HepG2 (cell line): ENCODE data around the gene CLEC20A. TPM values are rescaled to one million over a fixed set of nuclear protein-coding genes. Genes with fewer than 3 reads are reported as not detected.

Experiments
- SATB2 ChIP-seq: sonication (generic); formaldehyde crosslinking; IDR thresholded peaks from 2 replicates; pipeline ENCODE4 v1.5.0; 2020; ENCODE audit warnings: missing genetic modification reagents
- ZNF230 ChIP-seq: sonication (generic); formaldehyde crosslinking; IDR thresholded peaks from 2 replicates; pipeline ENCODE4 v1.4.0; 2020; ENCODE audit warnings: mild to moderate bottlenecking, missing genetic modification reagents
- polyA plus RNA-seq, 8 experiments: library from polyadenylated mRNA; depleted of rRNA in 3 of 8; stranded (reverse) in 7 of 8; unstranded in 1 of 8; fragments of >200 nt; fragmentation: Illumina TruSeq in 4 of 8; extraction: Trizol in 4 of 8; gene quantifications; 2 replicates each; pipeline versions ENCODE4 v1.2.1 to v1.2.3, GENCODE V29; 2011 to 2016; ENCODE audit warnings: low read depth in 4 of 8, missing spikeins in 1 of 8, mixed read lengths in 1 of 8; ENCODE audit not compliant: insufficient read depth in 1 of 8
- total RNA-seq, 5 experiments: library from RNA; depleted of rRNA; stranded (reverse); fragments of >200 nt; fragmentation: Illumina TruSeq; extraction: Trizol; gene quantifications; 2 replicates each; pipeline ENCODE4 v1.2.3, GENCODE V29; 2016; ENCODE audit warnings: low read depth in 1 of 5
- TF ChIP-seq, protein P1 (sequence below): sonication (generic); formaldehyde crosslinking; IDR thresholded peaks from 2 replicates; pipeline ENCODE4 v1.4.0; 2020; ENCODE audit warnings: mild to moderate bottlenecking, missing genetic modification reagents
- TF ChIP-seq, protein P2 (sequence below): sonication (generic); formaldehyde crosslinking; IDR thresholded peaks from 2 replicates; pipeline ENCODE4 v1.8.1; 2022; ENCODE audit warnings: low read depth, mild to moderate bottlenecking, missing genetic modification reagents

CLEC20A gene
- total and polyA plus RNA-seq, 2 of the 13 experiments (the other 11 are each of a cell fraction or from before 2014, with no cell fraction given) = not detected

DNA sequence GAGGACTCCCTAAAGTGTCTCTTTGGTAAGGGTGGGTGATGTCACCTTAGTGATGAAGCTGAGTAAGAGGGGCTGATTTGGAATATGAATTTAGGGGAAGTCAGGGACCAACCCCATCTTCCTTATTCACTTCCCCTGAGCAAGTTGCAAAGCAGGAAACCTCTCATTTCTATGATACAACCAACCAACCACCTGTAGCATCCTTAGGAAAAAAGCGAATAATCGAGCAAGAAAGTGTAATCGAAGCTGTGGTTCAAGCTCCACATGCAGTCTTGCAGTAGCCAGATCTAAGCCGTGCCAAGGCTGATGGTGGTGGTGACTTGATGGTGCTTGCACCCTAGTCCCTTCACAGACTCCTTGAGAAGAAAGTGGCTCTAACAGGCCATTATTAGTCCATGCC lies 19.3 kb upstream of the CLEC20A start (continued):
- TF ChIP-seq, protein P1, sequence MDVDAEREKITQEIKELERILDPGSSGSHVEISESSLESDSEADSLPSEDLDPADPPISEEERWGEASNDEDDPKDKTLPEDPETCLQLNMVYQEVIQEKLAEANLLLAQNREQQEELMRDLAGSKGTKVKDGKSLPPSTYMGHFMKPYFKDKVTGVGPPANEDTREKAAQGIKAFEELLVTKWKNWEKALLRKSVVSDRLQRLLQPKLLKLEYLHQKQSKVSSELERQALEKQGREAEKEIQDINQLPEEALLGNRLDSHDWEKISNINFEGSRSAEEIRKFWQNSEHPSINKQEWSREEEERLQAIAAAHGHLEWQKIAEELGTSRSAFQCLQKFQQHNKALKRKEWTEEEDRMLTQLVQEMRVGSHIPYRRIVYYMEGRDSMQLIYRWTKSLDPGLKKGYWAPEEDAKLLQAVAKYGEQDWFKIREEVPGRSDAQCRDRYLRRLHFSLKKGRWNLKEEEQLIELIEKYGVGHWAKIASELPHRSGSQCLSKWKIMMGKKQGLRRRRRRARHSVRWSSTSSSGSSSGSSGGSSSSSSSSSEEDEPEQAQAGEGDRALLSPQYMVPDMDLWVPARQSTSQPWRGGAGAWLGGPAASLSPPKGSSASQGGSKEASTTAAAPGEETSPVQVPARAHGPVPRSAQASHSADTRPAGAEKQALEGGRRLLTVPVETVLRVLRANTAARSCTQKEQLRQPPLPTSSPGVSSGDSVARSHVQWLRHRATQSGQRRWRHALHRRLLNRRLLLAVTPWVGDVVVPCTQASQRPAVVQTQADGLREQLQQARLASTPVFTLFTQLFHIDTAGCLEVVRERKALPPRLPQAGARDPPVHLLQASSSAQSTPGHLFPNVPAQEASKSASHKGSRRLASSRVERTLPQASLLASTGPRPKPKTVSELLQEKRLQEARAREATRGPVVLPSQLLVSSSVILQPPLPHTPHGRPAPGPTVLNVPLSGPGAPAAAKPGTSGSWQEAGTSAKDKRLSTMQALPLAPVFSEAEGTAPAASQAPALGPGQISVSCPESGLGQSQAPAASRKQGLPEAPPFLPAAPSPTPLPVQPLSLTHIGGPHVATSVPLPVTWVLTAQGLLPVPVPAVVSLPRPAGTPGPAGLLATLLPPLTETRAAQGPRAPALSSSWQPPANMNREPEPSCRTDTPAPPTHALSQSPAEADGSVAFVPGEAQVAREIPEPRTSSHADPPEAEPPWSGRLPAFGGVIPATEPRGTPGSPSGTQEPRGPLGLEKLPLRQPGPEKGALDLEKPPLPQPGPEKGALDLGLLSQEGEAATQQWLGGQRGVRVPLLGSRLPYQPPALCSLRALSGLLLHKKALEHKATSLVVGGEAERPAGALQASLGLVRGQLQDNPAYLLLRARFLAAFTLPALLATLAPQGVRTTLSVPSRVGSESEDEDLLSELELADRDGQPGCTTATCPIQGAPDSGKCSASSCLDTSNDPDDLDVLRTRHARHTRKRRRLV = no peak
- TF ChIP-seq SATB2 (no peak), ZNF230 (no peak)
- TF ChIP-seq, protein P2, sequence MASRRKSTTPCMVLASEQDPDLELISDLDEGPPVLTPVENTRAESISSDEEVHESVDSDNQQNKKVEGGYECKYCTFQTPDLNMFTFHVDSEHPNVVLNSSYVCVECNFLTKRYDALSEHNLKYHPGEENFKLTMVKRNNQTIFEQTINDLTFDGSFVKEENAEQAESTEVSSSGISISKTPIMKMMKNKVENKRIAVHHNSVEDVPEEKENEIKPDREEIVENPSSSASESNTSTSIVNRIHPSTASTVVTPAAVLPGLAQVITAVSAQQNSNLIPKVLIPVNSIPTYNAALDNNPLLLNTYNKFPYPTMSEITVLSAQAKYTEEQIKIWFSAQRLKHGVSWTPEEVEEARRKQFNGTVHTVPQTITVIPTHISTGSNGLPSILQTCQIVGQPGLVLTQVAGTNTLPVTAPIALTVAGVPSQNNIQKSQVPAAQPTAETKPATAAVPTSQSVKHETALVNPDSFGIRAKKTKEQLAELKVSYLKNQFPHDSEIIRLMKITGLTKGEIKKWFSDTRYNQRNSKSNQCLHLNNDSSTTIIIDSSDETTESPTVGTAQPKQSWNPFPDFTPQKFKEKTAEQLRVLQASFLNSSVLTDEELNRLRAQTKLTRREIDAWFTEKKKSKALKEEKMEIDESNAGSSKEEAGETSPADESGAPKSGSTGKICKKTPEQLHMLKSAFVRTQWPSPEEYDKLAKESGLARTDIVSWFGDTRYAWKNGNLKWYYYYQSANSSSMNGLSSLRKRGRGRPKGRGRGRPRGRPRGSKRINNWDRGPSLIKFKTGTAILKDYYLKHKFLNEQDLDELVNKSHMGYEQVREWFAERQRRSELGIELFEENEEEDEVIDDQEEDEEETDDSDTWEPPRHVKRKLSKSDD (CRISPR knock-in tag) = no peak
